B cell (primary cell): ENCODE data around the gene MICAL3. TPM values are rescaled to one million over a fixed set of nuclear protein-coding genes. Genes with fewer than 3 reads are reported as not detected.

Source experiments
- ATAC-seq: fragments of 200-7000 bp; cut with Tn5 transposase; one replicate; pipeline ENCODE4 v1.10.0; 2021; ENCODE audit warnings: low read depth, mild to moderate bottlenecking, moderate number of reproducible peaks, moderate library complexity
- CTCF ChIA-PET: fragments of 350-600 bp; sonication (Branson Sonifier 250); formaldehyde crosslinking; loops from one replicate; lab custom pipeline; 2021; ENCODE audit warnings: antibody characterized with exemption, inconsistent platforms; lab: Charles Lee
- POLR2A ChIA-PET: fragments of 350-600 bp; sonication (Branson Sonifier 250); formaldehyde crosslinking; loops from one replicate; lab custom pipeline; 2021; ENCODE audit warnings: antibody characterized with exemption; lab: Charles Lee
- DNase-seq: peaks from one replicate; pipeline ENCODE4 v3.0.0; 2013
- H2AFZ ChIP-seq: 2 replicates; pipeline ENCODE4 v1.6.1; 2012; ENCODE audit warnings: mild to moderate bottlenecking, low read depth, low read length; ENCODE audit not compliant: insufficient read depth, poor library complexity, severe bottlenecking
- H3K27ac ChIP-seq, 2 donors: 1 replicate in 1 of 2; 2 replicates in 1 of 2; pipeline ENCODE4 v1.5.1; 2012 to 2013; ENCODE audit warnings: low read length in 2 of 2, mild to moderate bottlenecking in 2 of 2, moderate library complexity in 1 of 2
- H3K27me3 ChIP-seq, 4 experiments: fragments of 200-600 bp in 1 of 4; sonication (generic) in 1 of 4; replicated peaks in 1 of 4; 1 replicate in 2 of 4; 2 replicates in 2 of 4; pipeline versions ENCODE4 v1.6.1 to v1.7.0; 2013 to 2016; ENCODE audit warnings: low read length in 3 of 4, mild to moderate bottlenecking in 2 of 4, mixed read lengths in 1 of 4, moderate library complexity in 1 of 4; ENCODE audit not compliant: insufficient read depth in 4 of 4, control insufficient read depth in 3 of 4; ENCODE audit errors: control extremely low read depth in 1 of 4
- H3K36me3 ChIP-seq, 2 experiments: replicated peaks in 1 of 2; 1 replicate in 1 of 2; 2 replicates in 1 of 2; pipeline versions ENCODE4 v1.6.1 to v1.7.1; 2013; ENCODE audit warnings: low read length in 1 of 2; ENCODE audit not compliant: insufficient read depth in 2 of 2, control insufficient read depth in 1 of 2; ENCODE audit errors: control extremely low read depth in 1 of 2, extremely low read depth in 1 of 2
- H3K4me1 ChIP-seq, 2 donors: fragments of 200-600 bp in 1 of 2; sonication (generic) in 1 of 2; 1 replicate in 1 of 2; 2 replicates in 1 of 2; pipeline versions ENCODE4 v1.5.1 to v1.6.1; 2013 to 2017; ENCODE audit warnings: low read length in 2 of 2; ENCODE audit not compliant: control insufficient read depth in 2 of 2, insufficient read depth in 2 of 2
- H3K4me2 ChIP-seq: replicated peaks from 2 replicates; pipeline ENCODE3; 2012; ENCODE audit warnings: mild to moderate bottlenecking, low read depth, low read length; ENCODE audit not compliant: poor library complexity, severe bottlenecking
- H3K4me3 ChIP-seq, 5 experiments: fragments of 200-600 bp in 1 of 5; sonication (generic) in 1 of 5; 1 replicate in 3 of 5; 2 replicates in 2 of 5; pipeline versions ENCODE4 v1.5.1 to v1.7.0; 2011 to 2016; ENCODE audit warnings: low read length in 4 of 5, mild to moderate bottlenecking in 4 of 5, low read depth in 2 of 5, control low read depth in 1 of 5, moderate library complexity in 1 of 5; ENCODE audit not compliant: insufficient read depth in 1 of 5; ENCODE audit errors: control extremely low read depth in 1 of 5, extremely low read depth in 1 of 5
- H3K79me2 ChIP-seq: fragments of 200-600 bp; sonication (generic); one replicate; pipeline ENCODE4 v1.6.0; 2016; ENCODE audit warnings: low read length; ENCODE audit not compliant: control insufficient read depth, insufficient read depth
- H3K9ac ChIP-seq: fragments of 200-600 bp; sonication (generic); 2 replicates; pipeline ENCODE4 v1.6.1; 2017; ENCODE audit warnings: mild to moderate bottlenecking, low read length, moderate library complexity
- H3K9me3 ChIP-seq, 3 donors: one replicate each; pipeline versions ENCODE4 v1.6.1 to v1.7.1; 2013; ENCODE audit warnings: low read length in 2 of 3; ENCODE audit not compliant: control insufficient read depth in 2 of 3, insufficient read depth in 1 of 3; ENCODE audit errors: control extremely low read depth in 1 of 3
- H4K20me1 ChIP-seq: 2 replicates; pipeline ENCODE4 v1.6.0; 2012; ENCODE audit warnings: mild to moderate bottlenecking, low read length; ENCODE audit not compliant: insufficient read depth, control insufficient read depth, poor library complexity, severe bottlenecking
- H3K27ac Mint-ChIP-seq: one replicate; pipeline ENCODE4 v1.8.0; 2021; ENCODE audit warnings: mixed read lengths
- H3K27me3 Mint-ChIP-seq: one replicate; pipeline ENCODE4 v1.8.0; 2021; ENCODE audit warnings: mixed read lengths
- H3K4me1 Mint-ChIP-seq: one replicate; pipeline ENCODE4 v1.8.0; 2021; ENCODE audit warnings: mixed read lengths
- H3K4me3 Mint-ChIP-seq: one replicate; pipeline ENCODE4 v1.8.0; 2021; ENCODE audit warnings: mixed read lengths
- H3K9me3 Mint-ChIP-seq: one replicate; pipeline ENCODE4 v1.8.0; 2022; ENCODE audit warnings: mixed read lengths; ENCODE audit not compliant: insufficient read depth
- CTCF ChIP-seq: fragments of 200-600 bp; IDR thresholded peaks from one replicate; pipeline ENCODE4 v1.8.0; 2022; ENCODE audit warnings: antibody characterized with exemption, mild to moderate bottlenecking
- EZH2 ChIP-seq: IDR thresholded peaks from 2 replicates; pipeline ENCODE4 v1.6.1; 2012; ENCODE audit warnings: borderline replicate concordance, low read depth, mild to moderate bottlenecking, moderate library complexity, low read length; ENCODE audit not compliant: insufficient read depth, poor library complexity, severe bottlenecking
- WGBS: methylation state at CpG from one replicate; pipeline ENCODE4 v1.1.5; 2013; ENCODE audit warnings: missing lambda C conversion rate; ENCODE audit not compliant: insufficient coverage; 5-methylcytosine and 5-hydroxymethylcytosine counted together
- intact Hi-C: fragments of 100-400 bp; cut with micrococcal nuclease; formaldehyde crosslinking; loops from one replicate; pipeline ENCODE4 v1.10.0; 2022
- polyA plus RNA-seq: library from polyadenylated mRNA; depleted of rRNA; stranded (reverse); fragments of >200 nt; gene quantifications from 2 replicates; pipeline ENCODE4 v1.2.3, GENCODE V29; 2012
- total RNA-seq, 2 donors: library from RNA; stranded (reverse); fragments of 120-200 nt in 1 of 2; gene quantifications; 1 replicate in 1 of 2; 2 replicates in 1 of 2; pipeline versions ENCODE4 v1.2.3 to v1.2.4, GENCODE V29; 2013 to 2022

Gene MICAL3
- total and polyA plus RNA-seq, 2 donors (not counting 1 experiment from before 2014, with no cell fraction given), result 50.5 to 253 TPM

- 93% methylated on average over 4 of the region's 7 CpGs for WGBS
- TF ChIP-seq EZH2 (no peak), CTCF (no peak)
- H3K27ac Mint-ChIP-seq, result peak overlapping the region; percentile 99
- Histone ChIP-seq H2AFZ (no peak overlapping the region), H3K36me3 (no peaks in the 10 kb centered on the region), H3K4me2 (peak overlapping the region; percentile 88), H4K20me1 (no peaks in the 10 kb centered on the region), H3K4me3 (no peak overlapping the region), H3K79me2 (peaks cover 3% of the 10 kb centered on the region), H3K9ac (peak overlapping the region; percentile 3), H3K4me1 (peaks cover 30 to 43% of the 10 kb centered on the region in 2 donors), H3K9me3 (no peaks in the 10 kb centered on the region), H3K27ac (peak overlapping the region; percentile 97 to 99), H3K27me3 (no peaks in the 10 kb centered on the region)
- CTCF ChIA-PET, result interaction anchor here (0.6 to 5.3 kb wide), 7 partner anchors 14 to 62 kb away, joined by 3 to 82 read pairs (median 10); partner anchors contain the start of gene PEX26
- POLR2A ChIA-PET, result interaction anchor here (3.1 kb wide), 1 partner anchor 10 kb away, joined by 12 read pairs; no protein-coding TSS in a partner anchor
- H3K27me3 Mint-ChIP-seq, result no peaks in the 10 kb centered on the region
- no peak for DNase-seq
- H3K4me3 Mint-ChIP-seq, result no peak overlapping the region
- H3K9me3 Mint-ChIP-seq, result no peaks in the 10 kb centered on the region
- intact Hi-C loops, result no loop called here
- peaks cover 42% of the 10 kb centered on the region for H3K4me1 Mint-ChIP-seq
- ATAC-seq, result no peak
Measured at GRCh38 chr22:18058371-18059093, 34.2 kb upstream of the MICAL3 start.
